Esophagus squamous epithelium (tissue), 5 donors: ENCODE measurements around the gene SPAG17. TPM values are rescaled to one million over a fixed set of nuclear protein-coding genes. Genes with fewer than 3 reads are reported as not detected.

ENCODE experiments used
- DNase-seq: peaks from one replicate; lab custom pipeline; 2025; lab: John Stamatoyannopoulos, UW
- H3K27ac ChIP-seq, 4 donors: fragments of 200-600 bp; sonication (generic); one replicate each; pipeline ENCODE4 v1.5.1; 2016 to 2019; ENCODE audit warnings: mild to moderate bottlenecking in 1 of 4
- H3K27me3 ChIP-seq, 4 donors: fragments of 200-600 bp; sonication (generic); 1 replicate in 3 of 4; 2 replicates in 1 of 4; pipeline versions ENCODE4 v1.5.1 to v1.6.0; 2017 to 2021; ENCODE audit warnings: antibody characterized with exemption in 1 of 4
- H3K36me3 ChIP-seq, 3 donors: fragments of 200-600 bp; sonication (generic); one replicate each; pipeline ENCODE4 v1.5.1; 2016 to 2019
- H3K4me1 ChIP-seq, 3 donors: fragments of 200-600 bp; sonication (generic); one replicate each; pipeline ENCODE4 v1.5.1; 2017 to 2019
- H3K4me3 ChIP-seq, 4 donors: fragments of 200-600 bp; sonication (generic); 1 replicate in 3 of 4; 2 replicates in 1 of 4; pipeline ENCODE4 v1.5.1; 2016 to 2019; ENCODE audit warnings: mild to moderate bottlenecking in 2 of 4, moderate library complexity in 1 of 4
- H3K9me3 ChIP-seq, 3 donors: fragments of 200-600 bp; sonication (generic); one replicate each; pipeline ENCODE4 v1.5.1; 2016 to 2019
- CTCF ChIP-seq, 6 experiments: fragments of 450-650 bp in 4 of 6; fragments of 200-600 bp in 2 of 6; sonication (generic) in 2 of 6; IDR thresholded peaks; one replicate each; pipeline ENCODE4 v1.5.1; 2016 to 2019; ENCODE audit warnings: antibody characterized with exemption in 6 of 6, mild to moderate bottlenecking in 4 of 6, moderate library complexity in 4 of 6
- POLR2A ChIP-seq, 4 donors: fragments of 450-650 bp; IDR thresholded peaks; one replicate each; pipeline ENCODE4 v1.6.1; 2017; ENCODE audit warnings: antibody characterized with exemption in 4 of 4, mild to moderate bottlenecking in 4 of 4, moderate library complexity in 3 of 4
- WGBS, 2 donors: methylation state at CpG; one replicate each; pipeline ENCODE4 v1.1.5; 2018; 5-methylcytosine and 5-hydroxymethylcytosine counted together
- intact Hi-C: fragments of 100-400 bp; cut with DNase I; formaldehyde crosslinking; loops from one replicate; pipeline ENCODE4 v1.15.0; 2022
- total RNA-seq, 4 donors: library from RNA; depleted of rRNA; stranded (reverse); fragments of >200 nt; gene quantifications; one replicate each; pipeline ENCODE4 v1.1.0, GENCODE V29; 2016
- donor health status: DM: yes; HTN: yes; CAD: no.

The SPAG17 gene
- total RNA-seq, 4 donors from 2014 or later = 8.8 to 20.9 (median 13.8) TPM

GRCh38 chr1:117959364-117959763, 225.7 kb downstream of the SPAG17 start:
- intact Hi-C loops = no loop called here
- DNase-seq = no peak
- Histone ChIP-seq H3K27me3 (no peaks in the 10 kb centered on the region), H3K36me3 (peaks cover 0 to 94% (median 26%) of the 10 kb centered on the region in 3 donors), H3K9me3 (no peaks in the 10 kb centered on the region), H3K4me3 (no peak overlapping the region), H3K27ac (no peak overlapping the region), H3K4me1 (no peaks in the 10 kb centered on the region)
- 58 to 62% methylated on average over 3 of the region's 3 CpGs for WGBS, 2 donors
- TF ChIP-seq CTCF (IDR thresholded peaks at IDR 0.05) (no peak), POLR2A (IDR thresholded peaks at IDR 0.05) (no peak)

- Histone ChIP-seq H3K27me3 (no peaks in the 10 kb centered on the region), H3K27ac (no peak overlapping the region), H3K36me3 (peaks cover 0 to 100% (median 37%) of the 10 kb centered on the region in 3 donors), H3K4me1 (no peaks in the 10 kb centered on the region), H3K9me3 (no peaks in the 10 kb centered on the region), H3K4me3 (no peak overlapping the region)
- WGBS, 2 donors = 87 to 89% methylated on average over 1 of the region's 1 CpG
- intact Hi-C loops = no loop called here
- no peak for TF ChIP-seq CTCF (IDR thresholded peaks at IDR 0.05)
- no peak for TF ChIP-seq POLR2A (IDR thresholded peaks at IDR 0.05)
- no peak for DNase-seq
Observed at GRCh38 chr1:117952386-117952785, 232.6 kb downstream of the SPAG17 start.

- no peak overlapping the region for H3K4me3 ChIP-seq
- no peak for TF ChIP-seq CTCF (IDR thresholded peaks at IDR 0.05)
- TF ChIP-seq POLR2A (IDR thresholded peaks at IDR 0.05) = no peak
- H3K27ac ChIP-seq = no peak overlapping the region
- intact Hi-C loops = no loop called here
- no peaks in the 10 kb centered on the region for H3K9me3 ChIP-seq
- H3K4me1 ChIP-seq = no peaks in the 10 kb centered on the region
- H3K27me3 ChIP-seq = no peaks in the 10 kb centered on the region
- 93% methylated on average over 2 of the region's 2 CpGs for WGBS, 2 donors
- peaks cover 3 to 100% (median 15%) of the 10 kb centered on the region in 3 donors for H3K36me3 ChIP-seq
- no peak for DNase-seq
Observed at GRCh38 chr1:117942293-117942692, 242.7 kb downstream of the SPAG17 start.

- intact Hi-C loops = no loop called here
- H3K27ac ChIP-seq = no peak overlapping the region
- H3K4me3 ChIP-seq = no peak overlapping the region
- no peaks in the 10 kb centered on the region for H3K27me3 ChIP-seq
- peaks cover 14 to 35% (median 17%) of the 10 kb centered on the region in 3 donors for H3K4me1 ChIP-seq
- H3K9me3 ChIP-seq = no peaks in the 10 kb centered on the region
- 93% methylated on average over 2 of the region's 2 CpGs for WGBS, 2 donors
- TF ChIP-seq CTCF (IDR thresholded peaks at IDR 0.05) (no peak), POLR2A (IDR thresholded peaks at IDR 0.05) (no peak)
- no peak for DNase-seq
- H3K36me3 ChIP-seq = peaks cover 0 to 53% (median 0%) of the 10 kb centered on the region in 3 donors
Observed at GRCh38 chr1:117933769-117934168, 251.3 kb downstream of the SPAG17 start.

- no peak overlapping the region for H3K4me3 ChIP-seq
- intact Hi-C loops = no loop called here
- peaks cover 21 to 46% (median 24%) of the 10 kb centered on the region in 3 donors for H3K4me1 ChIP-seq
- no peak for DNase-seq
- no peak overlapping the region for H3K27ac ChIP-seq
- H3K9me3 ChIP-seq = no peaks in the 10 kb centered on the region
- H3K27me3 ChIP-seq = no peaks in the 10 kb centered on the region
- peaks cover 0 to 41% (median 0%) of the 10 kb centered on the region in 3 donors for H3K36me3 ChIP-seq
- WGBS, 2 donors = 48 to 63% methylated on average over 4 of the region's 4 CpGs
- TF ChIP-seq POLR2A (IDR thresholded peaks at IDR 0.05) (no peak), CTCF (IDR thresholded peaks at IDR 0.05) (no peak)
Observed at GRCh38 chr1:117932576-117932975, 252.5 kb downstream of the SPAG17 start.
